HG03469 (cell line): Measurements from ENCODE around the gene HLF.

Experiments used
- ATAC-seq: cut with Tn5 transposase; IDR thresholded peaks from one replicate; pipeline ENCODE4 v1.9.1; 2021; ENCODE audit warnings: mild to moderate bottlenecking, moderate library complexity, moderate number of reproducible peaks; ENCODE audit not compliant: unreplicated experiment

Gene HLF

GRCh38 chr17:55274355-55275255, 9.8 kb downstream of the HLF start:
- no peak for ATAC-seq

DNA sequence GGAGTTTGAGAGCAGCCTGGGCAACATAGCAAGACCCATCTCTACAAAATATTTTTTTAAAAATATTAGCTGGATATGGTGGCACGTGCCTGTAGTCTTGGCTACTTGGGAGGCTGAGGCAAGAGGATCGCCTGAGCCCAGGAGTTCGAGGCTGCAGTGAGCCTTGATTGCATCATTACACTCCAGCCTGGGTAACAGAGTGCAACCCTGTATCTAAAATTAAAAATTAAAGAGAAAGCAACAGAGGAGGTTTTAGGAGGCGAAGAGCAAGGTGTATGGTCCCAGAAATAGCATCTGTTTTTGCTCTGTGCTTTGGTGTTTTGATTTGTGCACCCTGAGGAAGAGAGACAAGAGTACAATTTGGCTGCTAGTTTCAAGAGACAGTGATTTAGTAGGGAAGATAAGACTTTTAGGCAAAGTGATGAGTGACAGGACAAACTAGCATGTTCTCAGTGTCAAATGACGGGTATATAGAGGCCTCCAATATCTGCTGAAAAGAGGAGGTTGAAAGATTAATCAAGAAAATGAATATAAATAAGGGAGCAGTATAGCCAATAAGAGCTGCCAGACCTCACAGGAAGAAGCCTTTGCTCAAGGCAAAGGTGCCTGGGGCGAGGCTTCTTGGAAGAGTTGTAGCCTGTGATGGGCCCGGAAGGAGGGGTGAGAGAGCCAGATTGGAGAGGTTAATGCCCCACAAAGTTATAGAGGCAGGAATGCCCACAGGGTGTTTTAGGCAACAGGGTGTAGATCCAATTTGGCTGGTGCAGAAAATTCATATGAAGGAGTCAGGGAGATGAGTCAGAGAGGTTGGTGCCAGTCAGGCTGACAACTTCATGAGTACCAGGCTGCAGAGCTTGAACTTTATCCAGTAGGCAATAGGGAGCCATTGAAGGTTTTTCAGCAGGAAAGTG, 11.4 kb downstream of the HLF start:
- ATAC-seq, result no peak

GRCh38 chr17:55278173-55278961, 13.6 kb downstream of the HLF start:
- ATAC-seq, result no peak

DNA sequence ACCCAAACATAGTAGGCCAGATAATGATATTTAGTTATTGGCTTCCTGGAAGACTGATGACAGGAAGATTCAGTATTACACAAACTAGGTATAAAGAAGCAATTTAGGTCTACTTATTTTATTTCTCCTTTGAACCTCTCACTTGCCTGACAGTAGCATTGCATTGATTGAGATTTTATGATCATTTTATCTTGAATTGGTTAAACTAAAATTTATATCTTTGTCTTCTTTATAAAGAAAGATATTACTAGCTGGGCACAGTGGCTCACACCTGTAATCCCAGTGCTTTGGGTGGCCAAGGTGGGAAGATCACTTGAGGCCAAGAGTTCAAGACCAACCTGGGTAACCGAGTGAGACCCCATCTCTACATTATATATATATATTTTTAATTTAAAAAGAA, 14.4 kb downstream of the HLF start:
- ATAC-seq, result no peak

DNA sequence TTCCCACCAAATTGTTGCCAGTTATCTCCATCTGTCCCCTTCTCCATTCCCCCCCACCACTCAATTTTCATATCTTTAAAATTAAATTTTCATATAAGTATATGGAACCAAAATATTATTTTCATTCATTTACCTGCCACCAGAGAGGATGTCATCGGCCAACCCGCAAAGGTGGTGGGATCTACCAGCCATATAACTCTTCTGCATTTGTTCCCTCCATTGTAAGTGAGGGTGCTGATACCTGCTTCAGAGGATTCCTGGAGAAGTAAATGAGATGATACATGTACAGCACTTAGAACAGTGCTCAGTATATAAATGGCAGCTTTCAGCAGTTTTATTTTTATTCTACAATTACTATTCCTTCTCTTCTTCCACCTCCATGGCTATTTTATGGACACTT, 15.0 kb downstream of the HLF start:
- ATAC-seq, result no peak

DNA sequence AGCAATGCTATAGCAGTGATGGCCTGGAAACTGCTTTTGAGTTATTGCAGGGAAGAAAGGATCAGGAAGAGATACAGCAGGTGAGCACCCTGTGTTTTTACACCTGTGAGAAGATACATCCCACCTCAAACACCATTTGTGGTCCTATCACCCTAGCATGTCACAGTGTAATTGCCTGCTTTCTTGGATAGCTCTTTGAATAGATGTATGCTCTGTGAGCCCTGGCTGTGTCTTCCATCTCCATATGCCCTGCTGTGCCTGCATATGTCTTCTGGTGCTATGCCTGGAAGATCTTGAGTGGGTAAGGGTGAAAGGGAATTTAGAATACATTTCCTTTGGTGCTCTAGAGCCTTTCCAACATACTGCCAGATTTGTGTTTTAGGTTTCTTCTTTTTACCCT, 15.5 kb downstream of the HLF start:
- no peak for ATAC-seq

DNA sequence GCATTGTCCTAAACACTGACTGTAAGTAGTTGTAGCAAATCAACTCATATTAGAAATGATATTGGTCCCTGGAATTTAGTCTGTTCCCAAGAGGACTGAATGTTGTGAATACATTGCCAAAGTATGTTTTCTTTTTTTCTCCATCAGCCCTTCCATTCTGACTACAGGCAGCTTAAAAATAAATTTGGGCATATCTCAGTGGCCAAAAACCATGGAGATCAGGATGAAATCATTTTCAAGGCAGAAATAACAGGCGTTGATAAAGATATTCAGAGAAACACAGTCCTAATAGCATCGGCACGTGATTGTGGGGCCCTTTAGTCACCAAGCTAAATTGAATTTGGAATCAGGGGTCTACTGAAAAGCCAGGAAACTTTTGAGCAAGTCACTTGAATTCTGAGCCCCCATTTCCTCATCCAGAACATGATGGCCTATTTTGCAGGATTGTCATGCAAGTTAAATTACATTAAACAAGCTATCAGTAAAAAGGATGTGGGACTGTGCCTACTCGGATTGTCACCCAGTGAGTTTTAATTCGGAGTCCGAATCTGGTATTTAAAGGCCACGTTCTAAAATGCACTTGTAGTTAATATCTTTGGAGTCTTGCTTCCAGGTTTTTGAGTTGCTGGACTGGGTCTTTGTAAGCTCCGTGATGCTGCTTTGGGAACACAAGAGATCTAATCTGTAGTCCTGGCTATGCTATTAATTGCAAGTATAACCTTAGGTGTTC, 17.1 kb downstream of the HLF start:
- ATAC-seq, result no peak

DNA sequence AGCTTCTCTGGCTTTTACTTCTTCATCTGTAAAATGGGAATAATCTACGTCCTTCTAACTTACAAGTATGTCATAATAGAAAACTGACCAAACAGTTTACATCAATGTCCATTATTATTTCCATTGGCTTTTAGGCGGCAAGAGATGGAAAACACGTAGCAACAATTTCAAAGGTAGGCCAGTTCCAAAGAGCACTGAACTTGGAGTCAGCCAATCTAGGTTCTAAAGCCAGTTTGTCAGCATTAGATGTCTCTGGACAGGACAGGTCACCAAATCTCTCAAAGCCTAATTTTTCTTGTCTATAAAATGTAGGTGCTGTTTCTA, 17.6 kb downstream of the HLF start:
- ATAC-seq, result no peak

DNA sequence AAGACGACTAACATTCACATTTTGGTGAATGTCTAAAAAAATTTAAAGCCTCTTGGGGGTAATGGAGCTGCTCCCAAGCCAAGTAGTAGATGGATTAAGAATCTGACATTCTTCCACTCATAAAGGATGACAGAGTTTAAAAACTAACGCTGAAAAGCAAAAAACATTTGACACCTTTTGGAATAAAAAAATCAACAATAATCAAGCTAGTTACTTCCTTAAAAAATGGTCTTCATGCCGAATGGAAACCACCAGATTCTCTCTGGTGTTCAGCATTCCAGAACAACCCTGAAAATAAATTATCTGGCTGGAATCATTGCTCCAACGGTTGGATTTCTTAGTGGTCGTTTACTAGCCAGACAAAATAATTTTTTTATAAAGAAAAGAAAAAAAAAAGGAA, 18.0 kb downstream of the HLF start:
- ATAC-seq, result no peak

DNA sequence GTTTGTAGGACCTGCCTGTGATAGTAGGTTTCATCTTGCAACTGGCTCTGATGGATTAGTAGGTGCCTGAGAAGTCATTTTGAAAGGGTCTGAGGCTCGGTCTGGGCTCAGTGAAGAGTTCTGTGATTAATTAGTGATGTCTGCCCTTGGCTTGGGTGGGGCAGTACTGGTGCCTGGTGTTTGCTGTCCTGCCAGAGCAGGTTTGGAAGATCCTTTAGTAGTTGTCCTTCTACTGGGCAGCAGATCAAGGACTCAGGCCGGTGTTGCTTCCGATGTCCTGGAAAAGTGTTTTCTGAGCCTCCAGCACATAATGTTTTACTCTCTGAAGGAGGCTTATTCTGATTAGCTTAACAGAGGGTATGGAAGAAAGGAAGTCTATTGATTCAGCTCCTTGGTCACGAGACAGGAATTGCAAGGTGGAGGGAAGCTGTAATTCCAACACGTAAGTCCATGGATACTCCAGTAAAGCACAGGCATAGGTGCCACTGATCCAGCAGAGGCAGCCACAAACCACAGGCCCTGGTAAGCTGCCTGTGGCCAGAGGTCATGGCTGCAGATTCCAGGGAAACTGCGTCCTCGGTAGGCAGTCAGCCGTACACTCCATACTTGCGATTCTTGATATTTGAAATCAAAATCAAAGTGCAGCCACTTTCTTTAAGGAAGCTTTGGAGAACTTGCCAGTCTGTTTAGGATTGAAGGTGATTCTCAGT, 18.7 kb downstream of the HLF start:
- no peak for ATAC-seq

DNA sequence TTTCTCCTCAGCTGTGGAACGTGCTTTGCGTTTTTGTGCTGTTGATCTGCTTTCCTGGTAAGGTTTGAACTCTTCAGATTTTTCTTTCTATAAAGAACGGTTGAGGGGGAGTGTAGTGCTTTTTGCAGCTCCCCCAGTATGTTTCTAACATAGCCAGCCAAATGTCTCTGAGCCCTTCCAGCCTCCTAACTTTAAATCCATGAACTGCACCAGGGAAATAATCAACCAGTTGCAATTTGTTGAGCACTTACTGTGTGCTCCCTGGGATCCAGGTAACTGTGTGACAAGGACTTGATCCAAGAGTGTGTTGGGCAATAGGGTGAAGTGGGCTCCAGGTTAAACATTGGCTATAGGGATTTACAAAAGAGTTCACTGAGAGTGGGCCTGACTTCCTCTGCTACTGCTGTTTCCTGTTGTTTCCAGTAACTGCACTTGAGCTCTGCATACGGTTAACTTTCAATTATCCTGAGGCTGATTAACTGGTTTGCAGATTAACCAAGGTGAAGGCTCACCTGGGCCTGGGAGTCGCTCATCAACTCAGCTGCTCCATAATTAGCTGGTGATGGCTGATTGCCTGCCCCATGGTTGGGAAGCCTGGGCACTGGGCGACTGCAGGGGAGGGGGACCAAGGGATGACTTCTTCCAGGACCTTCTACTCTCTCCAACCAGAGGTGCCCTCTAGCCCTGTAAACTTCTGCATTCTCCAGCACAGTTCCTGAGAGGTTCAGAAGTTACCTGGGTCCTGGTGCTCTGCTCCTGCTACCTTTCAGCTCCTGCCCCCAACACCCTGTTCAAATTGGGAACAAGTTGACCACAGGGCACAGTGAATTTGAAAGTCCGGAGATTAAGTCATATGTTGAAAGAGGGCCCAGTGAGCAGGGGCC, 19.5 kb downstream of the HLF start:
- ATAC-seq, result no peak

GRCh38 chr17:55284944-55285339, 20.2 kb downstream of the HLF start:
- ATAC-seq, result no peak

GRCh38 chr17:55285340-55286301, 20.9 kb downstream of the HLF start:
- no peak for ATAC-seq

DNA sequence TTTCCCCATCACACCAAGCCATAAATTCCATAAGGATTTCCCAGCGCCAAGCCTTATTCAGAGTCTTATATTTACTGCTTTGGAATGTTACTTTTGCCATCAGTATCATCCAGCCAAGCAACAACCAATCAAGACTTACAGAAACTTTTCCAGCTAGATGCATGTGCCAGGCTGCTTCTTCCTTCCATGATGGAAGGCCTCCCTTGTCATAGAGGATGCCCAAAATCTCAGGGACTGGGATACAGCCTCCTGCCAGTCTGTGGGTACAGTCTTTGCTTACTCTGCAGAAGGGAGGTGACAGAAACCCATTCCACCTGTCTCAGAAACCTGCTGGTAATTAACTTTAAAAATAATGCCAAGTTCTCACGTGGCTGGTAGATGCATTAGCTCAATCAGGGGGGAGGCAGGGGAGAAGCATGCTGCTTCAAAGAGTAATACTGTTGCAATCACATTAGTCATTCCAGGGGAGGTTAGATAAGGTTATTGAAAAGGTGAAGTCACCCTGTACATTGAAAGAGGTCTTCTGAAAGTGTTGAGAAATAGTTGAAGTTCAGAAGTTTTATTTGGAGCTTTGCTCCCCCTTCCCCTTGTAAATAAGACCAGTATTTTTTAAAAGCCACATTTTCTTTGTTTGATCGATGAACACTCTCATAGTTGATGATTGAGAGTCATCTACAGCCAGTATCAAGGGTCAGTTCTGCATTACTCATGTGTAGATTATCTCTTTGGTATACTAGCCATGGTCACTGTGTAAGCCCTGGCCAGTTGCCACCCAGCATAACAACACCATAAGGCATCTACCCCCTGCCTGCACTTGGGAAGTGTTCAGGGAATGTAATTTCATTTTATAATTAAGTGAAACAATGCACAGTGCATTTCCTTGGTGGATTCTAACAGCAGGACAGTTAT, 22.2 kb downstream of the HLF start:
- ATAC-seq, result no peak

DNA sequence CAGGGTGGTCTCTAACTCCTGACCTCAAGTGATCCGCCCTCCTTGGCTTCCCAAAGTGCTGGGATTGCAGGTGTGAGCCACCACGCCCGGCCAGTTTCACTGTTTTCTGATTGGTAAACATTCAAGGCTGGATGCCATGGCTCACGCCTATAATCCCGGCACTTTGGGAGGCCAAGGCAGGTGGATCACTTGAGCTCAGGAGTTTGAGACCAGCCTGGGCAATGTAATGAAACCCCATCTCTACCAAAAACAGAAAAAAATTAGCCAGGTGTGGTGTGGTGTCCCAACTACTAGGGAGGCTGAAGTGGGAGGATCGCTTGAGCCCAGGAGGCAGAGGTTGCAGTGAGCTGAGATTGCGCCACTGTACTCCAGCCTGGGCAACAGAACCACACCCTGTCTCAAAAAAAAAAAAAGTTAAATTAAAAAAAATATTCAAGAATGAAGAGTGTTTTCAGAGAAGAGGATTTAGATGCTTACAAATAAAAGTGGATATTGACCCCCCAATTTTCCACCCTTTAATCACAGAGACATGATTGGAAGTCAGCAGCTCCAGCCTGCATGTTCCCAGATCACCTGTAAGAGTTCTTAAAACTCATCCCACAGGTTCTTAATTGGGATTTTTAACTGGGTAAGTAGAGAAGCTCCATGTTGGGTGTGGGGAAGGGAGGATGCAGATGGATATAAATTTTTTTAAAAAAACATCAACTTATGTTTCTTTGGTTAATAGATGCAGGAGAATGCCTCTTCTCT, 23.8 kb downstream of the HLF start:
- no peak for ATAC-seq

GRCh38 chr17:55289106-55289446, 24.3 kb downstream of the HLF start:
- no peak for ATAC-seq
